ENCODE results near the gene FCER2.
"Not testable (repeated sequence)": the region's sequence is repeated elsewhere in the genome, so short reads cannot be mapped to it uniquely, and the experiment has no call there.

The FCER2 gene, protein sequence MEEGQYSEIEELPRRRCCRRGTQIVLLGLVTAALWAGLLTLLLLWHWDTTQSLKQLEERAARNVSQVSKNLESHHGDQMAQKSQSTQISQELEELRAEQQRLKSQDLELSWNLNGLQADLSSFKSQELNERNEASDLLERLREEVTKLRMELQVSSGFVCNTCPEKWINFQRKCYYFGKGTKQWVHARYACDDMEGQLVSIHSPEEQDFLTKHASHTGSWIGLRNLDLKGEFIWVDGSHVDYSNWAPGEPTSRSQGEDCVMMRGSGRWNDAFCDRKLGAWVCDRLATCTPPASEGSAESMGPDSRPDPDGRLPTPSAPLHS

DNA sequence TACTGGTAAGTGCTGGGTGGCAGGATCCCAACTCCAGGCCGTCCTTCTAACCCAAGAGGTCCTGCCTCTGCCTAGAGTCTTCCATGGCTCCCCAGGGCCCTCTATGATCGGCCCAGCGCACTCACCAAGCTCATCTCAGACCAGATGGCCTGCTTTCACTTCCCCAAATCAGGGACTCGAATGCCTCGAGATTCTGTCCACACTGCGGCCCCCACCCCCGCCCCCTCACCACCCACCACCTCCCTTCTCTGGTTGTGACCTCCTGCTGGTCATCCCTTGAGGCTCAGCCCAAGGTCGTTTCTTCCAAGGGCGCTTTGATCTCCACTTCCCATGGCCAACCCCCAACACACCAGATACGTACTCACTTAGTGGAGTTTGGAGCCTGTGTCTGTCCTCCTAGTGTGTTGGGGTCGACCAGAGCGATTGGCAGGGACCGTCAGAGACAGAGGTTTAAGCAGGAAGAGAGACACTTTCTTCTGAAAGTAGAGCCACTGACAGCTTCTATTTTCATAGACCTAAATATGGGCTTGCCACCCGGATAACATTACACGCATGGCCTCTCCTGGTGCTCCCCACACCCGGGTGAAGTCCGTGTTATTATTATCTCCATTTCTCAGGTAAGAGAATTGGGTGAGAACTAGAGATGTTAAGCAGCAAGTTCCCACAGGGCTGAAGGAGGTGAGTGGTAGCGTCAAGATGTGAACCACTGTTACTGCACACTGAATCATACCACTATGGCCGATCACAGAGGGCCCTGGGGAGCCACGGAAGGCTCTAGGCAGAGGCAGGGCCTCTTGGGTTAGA, at the start of gene FCER2:
TSS of gene FCER2 (minus strand) at position 478 of the 804 bp plus-strand sequence. CDS start 2,371 bp downstream, outside the sequence.
- no peak for DNase-seq

- no peak for DNase-seq
Observed at GRCh38 chr19:7751157-7751783, 49.3 kb upstream of the FCER2 start.

GRCh38 chr19:7748756-7749155, 46.8 kb upstream of the FCER2 start:
- DNase-seq: no peak

DNA sequence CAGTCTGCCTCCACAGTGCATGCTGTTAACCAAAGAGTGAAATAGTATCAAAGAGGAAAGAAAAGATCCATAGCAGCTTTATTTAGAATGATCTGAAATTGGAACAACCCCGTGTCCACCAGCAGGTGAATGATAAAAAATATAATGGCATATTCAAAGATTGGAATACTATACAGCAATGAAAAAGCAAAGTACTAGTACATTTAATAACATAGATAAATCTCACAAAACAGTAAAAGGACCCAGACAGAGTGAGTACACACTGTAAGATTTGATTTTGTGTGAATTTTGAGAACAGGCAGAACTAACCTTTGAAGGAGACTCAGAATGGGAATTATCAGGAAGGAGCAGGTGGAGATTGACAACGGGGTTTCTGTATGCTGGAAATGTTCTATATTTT, 46.2 kb upstream of the FCER2 start:
- no peak for DNase-seq

GRCh38 chr19:7746903-7747884, 45.3 kb upstream of the FCER2 start, which contains the start of gene CD209:
Gene CD209, minus strand, starts transcription at chr19:7747534. Its CDS starts 23 bp downstream, at chr19:7747511.
- DNase-seq: no peak

- not testable (repeated sequence) for DNase-seq
Observed at GRCh38 chr19:7746306-7746705, 44.4 kb upstream of the FCER2 start.

DNA sequence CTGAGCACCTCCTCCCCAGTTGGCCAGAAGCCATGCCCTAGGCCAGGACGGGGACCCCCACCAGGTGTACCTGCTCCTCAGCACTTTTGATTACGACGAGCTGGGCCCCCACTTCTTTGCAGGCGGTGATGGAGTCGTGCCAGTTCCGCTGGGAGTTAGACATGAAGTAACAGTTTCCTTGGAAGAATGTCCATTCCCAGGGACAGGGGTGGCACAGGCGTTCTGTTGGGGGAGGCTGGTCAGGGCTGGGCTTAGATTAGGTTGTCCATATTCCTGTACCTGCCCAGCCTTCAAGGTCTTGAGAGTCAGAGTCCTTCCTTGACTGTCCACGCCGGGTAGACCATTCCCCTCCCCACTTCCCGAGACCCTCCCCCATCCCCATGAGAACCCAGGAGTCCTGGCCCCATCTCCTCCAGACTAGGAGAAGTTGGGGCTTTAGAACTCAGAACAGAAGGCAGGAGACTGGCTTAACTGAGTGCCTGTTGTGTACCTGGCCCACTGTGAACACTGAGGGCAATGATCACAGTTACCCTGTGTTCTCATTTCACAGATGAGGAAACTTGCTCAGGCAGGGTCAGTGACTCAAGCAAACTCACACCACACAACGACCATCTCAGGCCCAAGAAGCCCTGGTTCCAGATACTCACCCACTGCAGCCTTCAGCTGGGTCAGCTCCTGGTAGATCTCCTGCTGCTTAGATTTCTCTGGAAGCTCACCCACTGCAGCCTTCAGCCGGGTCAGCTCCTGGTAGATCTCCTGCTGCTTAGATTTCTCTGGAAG, 43.1 kb upstream of the FCER2 start:
- DNase-seq: no peak

DNA sequence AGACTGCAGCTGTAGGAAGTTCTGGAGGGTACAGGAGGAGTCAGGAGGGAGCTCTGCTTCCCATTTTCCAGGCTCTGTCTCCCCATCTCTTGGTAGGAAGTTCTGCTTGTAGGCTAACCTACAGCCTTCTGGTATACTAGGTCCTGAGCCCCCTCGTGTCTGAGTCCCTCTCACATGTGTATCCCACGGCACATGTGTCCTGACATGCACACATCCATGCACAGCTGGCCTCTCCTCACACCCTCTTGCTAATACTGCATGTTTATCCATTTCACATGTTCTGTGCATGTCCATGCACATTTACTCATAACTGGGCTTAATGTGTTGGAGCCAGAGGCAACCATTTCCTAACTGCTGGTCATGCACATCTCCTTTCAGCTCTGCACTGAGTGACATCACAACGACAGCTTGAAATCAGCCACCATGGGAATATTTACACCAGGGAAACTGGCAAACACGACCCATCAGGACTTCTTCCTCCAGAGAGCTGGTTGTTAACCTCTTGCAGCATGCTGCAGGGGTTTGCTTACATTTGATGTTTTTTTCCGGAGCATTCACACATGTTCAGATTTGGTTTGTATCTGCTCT, 42.4 kb upstream of the FCER2 start:
- no peak for DNase-seq

- no peak for DNase-seq
Observed at GRCh38 chr19:7743425-7743841, 41.5 kb upstream of the FCER2 start.

DNA sequence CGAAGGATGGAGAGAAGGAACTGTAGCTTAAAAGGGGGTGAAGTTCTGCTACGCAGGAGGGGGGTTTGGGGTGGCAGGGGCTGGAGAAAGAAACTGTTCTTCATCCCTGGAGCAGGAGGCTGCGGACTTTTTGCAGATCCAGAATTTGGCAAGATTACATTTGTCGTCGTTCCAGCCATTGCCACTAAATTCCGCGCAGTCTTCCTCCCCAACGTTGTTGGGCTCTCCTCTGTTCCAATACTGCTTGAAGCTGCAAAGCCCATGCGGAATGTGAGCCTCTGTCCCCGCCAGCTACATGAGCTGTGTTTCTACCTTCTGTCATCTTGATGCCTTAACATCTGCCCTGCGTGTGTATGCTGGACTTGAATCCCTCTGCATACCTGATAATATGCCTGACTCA, 41.1 kb upstream of the FCER2 start:
- DNase-seq: no peak

DNA sequence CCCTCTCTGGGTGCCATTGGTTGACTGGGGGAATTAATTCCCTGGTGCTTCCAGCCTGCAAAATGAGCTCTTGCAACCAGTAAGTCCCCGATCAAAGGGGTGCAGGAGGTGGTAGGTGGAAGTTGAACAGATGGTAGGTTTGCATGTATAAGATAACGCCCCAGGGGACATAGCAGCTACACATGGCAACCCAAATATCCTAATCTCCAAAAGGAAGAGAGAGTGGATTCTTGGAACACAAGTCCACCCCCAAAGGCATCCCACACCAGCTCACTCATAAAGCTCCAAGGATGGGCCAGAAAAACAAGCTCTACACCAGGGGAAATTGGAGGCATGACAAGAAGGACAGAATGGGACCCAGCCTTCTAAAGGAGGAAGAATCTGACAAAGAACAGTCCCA, 40.6 kb upstream of the FCER2 start:
- DNase-seq: no peak

- DNase-seq: no peak
Observed at GRCh38 chr19:7740682-7741054, 38.7 kb upstream of the FCER2 start.

DNA sequence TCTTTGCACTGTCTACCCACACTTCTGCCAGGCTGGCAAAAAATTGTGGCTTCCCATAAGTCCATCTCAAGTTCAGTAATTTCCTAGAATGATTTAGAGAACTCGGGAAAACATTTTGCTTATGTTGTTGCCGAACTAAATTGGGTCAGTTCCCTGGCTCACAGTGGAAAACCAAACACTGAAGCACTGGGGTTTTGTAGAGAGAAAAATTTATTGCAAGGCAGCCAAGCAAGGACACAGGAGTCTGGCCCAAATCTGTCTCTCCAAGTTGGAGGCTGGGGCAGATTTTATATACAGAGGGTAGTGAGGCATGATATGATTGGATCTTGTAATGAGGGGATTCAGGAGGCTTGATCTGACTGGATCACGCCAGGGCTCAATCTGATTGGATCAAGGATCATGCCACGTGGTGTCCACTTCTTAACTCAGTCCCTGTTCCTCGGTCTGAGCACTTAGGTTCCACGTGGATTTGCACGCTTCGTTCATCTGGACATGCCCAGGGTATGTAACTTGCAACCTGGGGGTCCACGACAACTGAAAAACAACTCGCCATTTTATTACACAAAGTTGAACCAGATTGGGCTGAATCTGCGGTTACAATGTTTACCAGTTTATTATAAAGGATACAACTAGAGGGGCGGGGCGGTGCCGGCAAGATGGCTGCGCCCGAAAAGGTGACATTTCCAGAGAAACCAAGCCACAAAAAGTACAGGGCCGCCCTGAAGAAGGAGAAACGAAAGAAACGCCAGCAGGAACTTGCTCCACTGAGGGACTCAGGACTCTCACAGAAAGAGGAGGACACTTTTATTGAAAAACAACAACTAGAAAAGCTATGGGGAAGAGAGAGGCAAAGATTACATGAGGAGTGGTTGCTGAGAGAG, 38.1 kb upstream of the FCER2 start:
- peak in 6 of 58 donors; percentile 1 to 20 (median 4) for DNase-seq

DNA sequence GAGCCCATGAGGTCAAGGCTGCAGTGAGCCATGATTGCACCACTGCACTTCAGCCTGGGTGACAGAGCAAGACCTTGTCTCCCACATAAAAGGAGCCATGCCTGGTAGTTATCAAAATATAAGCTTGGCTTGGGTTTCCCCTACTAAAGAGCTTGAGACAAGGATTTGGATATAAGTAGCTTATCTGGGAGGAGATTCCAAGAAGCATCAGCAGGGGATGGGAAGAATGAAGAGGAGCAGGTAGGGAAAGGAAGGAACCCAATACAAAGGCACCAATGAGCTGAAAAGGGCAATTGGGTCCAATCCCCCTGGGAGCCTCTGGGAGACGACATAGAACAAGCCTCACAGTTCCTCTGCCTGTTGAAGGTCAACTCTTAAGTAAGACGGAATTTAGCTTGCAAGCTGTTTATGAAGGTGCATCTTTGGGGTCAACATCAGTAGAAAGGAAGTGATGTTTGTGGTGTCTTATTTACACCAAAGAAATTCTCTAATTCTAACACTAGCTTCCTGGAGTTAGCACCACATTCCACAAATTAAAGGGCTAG, 37.4 kb upstream of the FCER2 start:
- DNase-seq: no peak

- no peak for DNase-seq
Observed at GRCh38 chr19:7738023-7738422, 36.1 kb upstream of the FCER2 start.

GRCh38 chr19:7737215-7737614, 35.3 kb upstream of the FCER2 start:
- no peak for DNase-seq

DNA sequence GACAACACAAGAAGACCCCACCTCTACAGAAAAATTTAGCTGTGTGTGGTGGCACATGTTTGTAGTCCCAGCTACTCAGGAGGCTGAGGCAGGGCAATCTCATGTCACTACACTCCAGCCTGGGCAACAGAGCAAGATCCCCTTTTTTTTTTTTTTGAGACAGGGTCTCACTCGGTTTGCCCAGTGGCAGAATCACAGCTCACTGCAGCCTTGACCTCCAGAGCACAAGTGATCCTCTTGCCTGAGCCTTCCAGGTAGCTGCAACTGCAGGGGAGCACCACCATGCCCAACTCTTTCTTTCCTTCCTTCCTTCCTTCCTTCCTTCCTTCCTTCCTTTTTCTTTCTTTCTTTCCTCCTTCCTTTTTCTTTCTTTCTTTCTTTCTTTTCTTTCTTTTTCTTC, 34.2 kb upstream of the FCER2 start:
- DNase-seq: no peak

Measured in anterior cingulate cortex (tissue), 58 donors.